ENCODE data around the gene HDGFL3.
"Not testable (repeated sequence)": the region's sequence is repeated elsewhere in the genome, so short reads cannot be mapped to it uniquely, and the experiment has no call there.

HDGFL3 gene

DNA sequence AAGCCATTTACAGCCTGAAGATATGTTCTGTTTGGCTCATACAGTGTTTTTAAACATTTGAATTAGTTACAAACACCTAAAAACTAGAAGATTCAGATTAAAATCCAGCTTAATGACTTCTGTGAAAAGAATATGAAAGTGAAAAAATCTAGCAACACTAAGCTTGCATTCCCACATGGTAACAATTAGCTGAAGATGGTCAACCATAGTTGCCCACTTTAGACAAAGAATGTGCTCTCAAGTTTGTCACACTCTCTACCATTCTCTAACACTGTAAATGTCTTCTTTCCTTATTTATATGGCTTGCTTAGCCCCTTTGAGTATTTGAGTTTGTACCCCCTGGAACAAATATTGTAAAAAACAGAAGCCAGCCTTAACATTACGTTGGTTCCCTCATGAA lies 32.7 kb downstream of the HDGFL3 start:
- TF ChIP-seq, protein P1, sequence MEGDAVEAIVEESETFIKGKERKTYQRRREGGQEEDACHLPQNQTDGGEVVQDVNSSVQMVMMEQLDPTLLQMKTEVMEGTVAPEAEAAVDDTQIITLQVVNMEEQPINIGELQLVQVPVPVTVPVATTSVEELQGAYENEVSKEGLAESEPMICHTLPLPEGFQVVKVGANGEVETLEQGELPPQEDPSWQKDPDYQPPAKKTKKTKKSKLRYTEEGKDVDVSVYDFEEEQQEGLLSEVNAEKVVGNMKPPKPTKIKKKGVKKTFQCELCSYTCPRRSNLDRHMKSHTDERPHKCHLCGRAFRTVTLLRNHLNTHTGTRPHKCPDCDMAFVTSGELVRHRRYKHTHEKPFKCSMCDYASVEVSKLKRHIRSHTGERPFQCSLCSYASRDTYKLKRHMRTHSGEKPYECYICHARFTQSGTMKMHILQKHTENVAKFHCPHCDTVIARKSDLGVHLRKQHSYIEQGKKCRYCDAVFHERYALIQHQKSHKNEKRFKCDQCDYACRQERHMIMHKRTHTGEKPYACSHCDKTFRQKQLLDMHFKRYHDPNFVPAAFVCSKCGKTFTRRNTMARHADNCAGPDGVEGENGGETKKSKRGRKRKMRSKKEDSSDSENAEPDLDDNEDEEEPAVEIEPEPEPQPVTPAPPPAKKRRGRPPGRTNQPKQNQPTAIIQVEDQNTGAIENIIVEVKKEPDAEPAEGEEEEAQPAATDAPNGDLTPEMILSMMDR (conservative IDR thresholded peaks at IDR 0.05) = no peak
- no peak overlapping the region for H3K27ac ChIP-seq

DNA sequence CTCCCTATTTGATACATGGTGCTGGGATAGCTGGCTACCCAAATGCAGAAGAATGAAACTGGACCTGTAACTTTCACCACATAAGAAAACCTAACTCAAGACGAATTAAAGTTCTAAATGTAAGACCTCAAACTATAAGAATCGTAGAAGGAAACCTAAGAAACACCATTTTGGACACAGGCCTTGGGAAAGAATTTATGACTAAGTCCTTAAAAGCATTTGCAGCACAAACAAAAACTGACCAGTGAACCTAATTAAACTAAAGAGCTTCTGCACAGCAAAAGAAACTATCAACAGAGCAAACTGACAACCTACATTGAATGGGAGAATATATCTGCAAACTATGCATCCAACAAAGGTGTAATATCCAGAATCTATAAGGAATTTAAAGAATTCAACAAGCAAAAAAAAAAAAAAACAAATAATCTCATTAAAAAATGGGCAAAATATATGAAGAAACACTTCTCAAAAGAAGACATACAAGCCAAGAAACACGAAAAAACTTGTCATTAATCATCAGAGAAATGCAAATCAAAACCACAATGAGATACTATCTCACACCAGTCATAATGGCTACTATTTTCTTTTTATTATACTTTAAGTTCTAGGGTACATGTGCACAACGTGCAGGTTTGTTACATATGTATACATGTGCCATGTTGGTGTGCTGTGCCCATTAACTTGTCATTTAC lies 37.0 kb downstream of the HDGFL3 start:
- TF ChIP-seq, protein P1 (conservative IDR thresholded peaks at IDR 0.05) = no peak
- no peak overlapping the region for H3K27ac ChIP-seq

DNA sequence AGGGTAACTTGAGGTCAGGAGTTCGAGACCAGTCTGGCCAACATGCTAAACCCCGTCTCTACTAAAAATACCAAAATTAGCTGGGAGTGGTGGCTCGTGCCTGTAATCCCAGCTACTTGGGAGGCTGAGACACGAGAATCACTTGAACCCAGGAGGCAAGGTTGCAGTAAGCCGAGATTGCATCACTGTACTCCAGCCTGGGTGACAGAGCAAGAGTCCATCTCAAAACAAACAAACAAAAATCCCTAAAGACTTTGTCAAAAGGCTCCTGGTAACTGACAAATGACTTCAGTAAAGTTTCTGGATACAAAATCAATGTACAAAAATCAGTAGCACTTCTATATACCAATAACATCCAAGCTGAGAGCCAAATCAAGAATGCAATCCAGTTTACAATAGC lies 38.0 kb downstream of the HDGFL3 start:
- not testable (repeated sequence) for H3K27ac ChIP-seq

DNA sequence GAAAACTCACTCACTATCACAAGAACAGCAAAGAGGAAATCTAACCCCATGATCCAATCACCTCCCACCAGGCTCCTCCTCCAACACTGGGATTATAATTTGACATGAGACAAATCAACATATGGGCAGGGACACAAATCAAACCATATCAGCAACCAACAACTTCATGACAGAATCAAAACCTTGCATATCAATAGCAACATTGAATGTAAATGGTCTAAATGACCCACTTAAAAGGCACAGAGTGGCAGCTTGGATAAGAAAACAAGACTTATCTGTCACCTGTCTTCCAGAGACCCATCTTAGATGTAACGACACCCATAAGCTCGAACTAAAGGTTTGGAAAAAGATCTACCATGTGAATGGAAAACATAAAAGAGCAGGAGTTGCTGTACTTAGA lies 40.8 kb downstream of the HDGFL3 start:
- TF ChIP-seq, protein P1 (conservative IDR thresholded peaks at IDR 0.05) = no peak
- no peak overlapping the region for H3K27ac ChIP-seq

DNA sequence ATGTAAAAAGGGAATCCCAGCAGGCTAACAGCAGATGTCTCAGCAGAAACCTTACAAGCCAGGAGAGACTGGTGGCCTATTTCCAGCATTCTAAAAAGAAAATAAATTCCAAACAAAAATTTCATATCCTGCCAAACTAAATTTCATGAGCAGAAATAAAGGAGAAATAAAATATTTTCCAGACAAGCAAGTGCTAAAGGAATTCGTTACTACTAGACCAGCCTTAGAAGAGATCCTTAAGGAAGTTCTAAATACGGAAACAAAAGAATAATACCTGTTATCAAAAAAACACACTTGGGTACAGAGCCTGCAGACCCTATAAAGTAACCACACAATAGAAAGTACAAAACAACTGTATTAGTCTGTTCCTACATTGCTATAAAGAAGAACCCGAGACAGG lies 41.4 kb downstream of the HDGFL3 start:
- H3K27ac ChIP-seq = no peak overlapping the region
- TF ChIP-seq, protein P1 (conservative IDR thresholded peaks at IDR 0.05) = no peak

DNA sequence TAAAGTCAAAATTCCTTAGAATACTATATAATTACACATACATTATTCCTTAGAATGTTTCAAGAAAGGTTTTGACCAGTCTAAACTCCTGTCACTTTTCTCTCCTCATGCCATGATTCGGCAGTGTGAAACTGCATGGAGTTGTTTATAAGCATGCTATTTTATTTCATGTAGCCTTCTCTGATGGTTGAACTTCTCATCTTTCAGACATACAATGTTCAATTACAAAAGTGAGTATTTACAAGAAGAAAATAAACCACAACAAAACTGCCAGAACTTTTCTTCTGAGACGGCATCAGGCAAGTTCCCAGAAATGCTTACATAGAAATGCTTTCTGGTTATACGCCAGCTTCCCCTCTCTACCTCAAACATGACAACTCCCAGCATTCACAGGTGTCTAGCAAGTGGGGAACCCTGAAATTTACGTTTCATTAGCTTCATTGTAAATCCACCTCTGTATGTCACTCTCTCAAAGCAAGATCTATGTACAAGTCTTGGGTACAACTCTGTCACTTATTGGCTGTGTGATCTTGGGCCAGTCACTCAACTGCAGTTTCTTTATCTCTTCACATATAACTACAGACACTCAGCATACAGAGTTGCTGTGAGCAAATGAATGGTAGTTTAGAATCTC lies 42.7 kb downstream of the HDGFL3 start:
- H3K27ac ChIP-seq = no peak overlapping the region
- TF ChIP-seq, protein P1 (conservative IDR thresholded peaks at IDR 0.05) = no peak

DNA sequence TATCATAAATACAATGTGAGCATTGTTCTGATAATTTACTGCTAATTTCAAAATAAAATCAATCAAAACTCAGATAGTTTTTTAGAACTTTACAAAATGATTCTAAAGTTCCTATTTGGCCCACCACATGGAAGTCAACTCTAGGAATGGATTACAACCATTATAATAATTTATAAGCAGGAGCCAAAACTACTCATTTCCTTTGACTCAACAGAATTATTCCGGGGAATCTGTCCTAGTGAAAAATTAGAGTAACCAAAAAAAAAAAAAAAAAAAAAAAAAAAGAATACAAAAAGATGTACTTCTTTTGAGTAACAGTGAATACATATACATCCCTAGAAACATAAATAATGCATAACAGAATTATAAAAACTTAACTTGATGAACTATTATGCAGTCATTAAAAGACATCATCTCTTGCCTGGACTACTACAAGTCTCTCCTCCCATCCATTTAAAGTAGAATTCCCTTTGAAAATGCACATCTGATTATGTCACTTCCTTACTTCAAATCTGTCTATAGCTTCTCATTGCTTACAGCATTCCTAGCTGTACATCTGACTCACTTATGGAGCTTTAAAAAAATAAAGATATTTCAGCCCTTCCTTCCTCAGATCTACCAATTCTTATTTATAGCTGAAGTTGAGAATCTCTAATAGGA lies 43.4 kb downstream of the HDGFL3 start:
- no peak overlapping the region for H3K27ac ChIP-seq
- TF ChIP-seq, protein P1 (conservative IDR thresholded peaks at IDR 0.05) = no peak

DNA sequence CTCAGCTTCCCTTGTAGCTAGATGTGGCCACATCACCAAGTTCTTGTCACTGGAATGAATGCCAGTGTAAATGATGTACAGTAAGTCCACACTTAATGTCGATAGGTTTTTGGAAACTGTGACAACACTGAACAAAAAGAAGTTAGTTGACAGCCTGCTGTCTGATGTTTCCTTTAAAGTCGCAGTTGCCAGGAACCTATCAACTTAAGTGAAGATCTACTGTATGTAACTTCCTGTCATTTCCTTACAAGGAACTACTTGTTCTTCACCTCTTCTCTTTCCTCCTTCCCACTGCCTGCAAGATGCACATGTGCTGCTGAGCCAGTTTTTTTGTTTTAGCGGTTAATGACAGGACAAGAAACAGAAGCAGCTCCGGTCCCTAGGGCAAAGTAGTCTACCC lies 44.6 kb downstream of the HDGFL3 start:
- peak overlapping the region; percentile 1; the same call in 1 of the 2 replicates for H3K27ac ChIP-seq
- TF ChIP-seq, protein P1 (conservative IDR thresholded peaks at IDR 0.05) = no peak

Data from VCaP (cell line).